SK-N-MC (cell line): ENCODE data around the gene CLCN7.

ENCODE experiments used
- EZH2 ChIP-seq: fragments of 200-600 bp; sonication (generic); IDR thresholded peaks from one replicate; pipeline ENCODE4 v1.6.1; 2017; ENCODE audit warnings: antibody characterized with exemption
- POLR2AphosphoS5 ChIP-seq: IDR thresholded peaks from 2 replicates; pipeline ENCODE4 v1.6.1; 2012; ENCODE audit warnings: mild to moderate bottlenecking, low read depth, low read length, borderline replicate concordance

DNA sequence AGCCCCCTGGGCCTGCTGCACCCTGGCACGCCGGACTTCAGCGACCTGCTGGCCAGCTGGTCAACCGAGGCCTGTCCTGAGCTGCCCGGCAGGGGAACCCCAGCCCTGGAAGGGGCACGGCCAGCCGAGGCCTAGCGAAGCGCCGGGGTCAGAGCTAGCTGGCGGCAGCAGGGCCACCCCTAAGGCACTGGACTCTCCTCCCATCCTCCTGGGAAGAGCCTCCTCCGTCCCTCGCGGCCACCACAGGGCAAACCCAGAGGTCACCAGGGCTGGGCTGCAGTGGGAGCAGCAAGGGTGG is 41.6 kb downstream of the CLCN7 start:
- TF ChIP-seq EZH2 (no peak), POLR2AphosphoS5 (no peak)
